SW480 (cell line): Measurements from ENCODE around the gene SMCO1.
"Not testable (repeated sequence)": the region's sequence is repeated elsewhere in the genome, so short reads cannot be mapped to it uniquely, and the experiment has no call there.

Source experiments
- DNase-seq: peaks from one replicate; pipeline ENCODE4 v3.0.0-alpha.2; 2016; ENCODE audit warnings: low spot score

SMCO1 gene

DNA sequence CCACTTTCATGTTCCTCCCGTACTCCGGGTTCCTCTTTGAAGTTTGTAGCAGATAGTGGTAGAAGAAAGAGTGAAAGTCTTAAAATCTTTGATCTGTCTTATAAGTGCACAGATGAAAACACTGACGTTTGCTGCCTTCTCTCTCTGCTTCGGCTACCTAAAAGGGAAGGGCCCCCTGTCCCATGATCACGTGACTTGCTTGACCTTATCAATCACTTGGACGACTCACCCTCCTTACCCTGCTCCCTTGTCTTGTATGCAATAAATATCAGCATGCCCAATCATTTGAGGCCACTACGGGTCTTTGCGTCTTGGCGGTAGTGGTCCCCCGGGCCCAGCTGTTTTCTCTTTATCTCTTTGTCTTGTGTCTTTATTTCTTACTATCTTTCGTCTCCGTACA is 6.1 kb upstream of the SMCO1 start:
- DNase-seq: not testable (repeated sequence)

DNA sequence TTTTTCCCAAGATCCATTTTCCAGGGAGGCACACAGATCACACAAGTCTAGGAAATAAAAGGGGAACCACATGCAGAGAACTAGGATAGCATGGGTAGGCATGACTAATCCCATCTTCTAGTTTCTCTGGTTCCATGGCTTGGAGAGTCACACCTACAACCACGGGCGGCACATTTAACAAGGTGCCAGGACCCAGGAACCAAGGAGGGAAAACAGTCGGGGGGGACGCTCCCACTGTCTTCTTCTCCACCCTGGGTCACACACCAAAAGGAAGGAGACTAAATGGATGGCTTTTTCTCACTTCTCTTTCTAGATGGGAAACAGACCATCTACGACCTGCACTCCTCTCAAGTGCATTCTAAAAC is 4.6 kb upstream of the SMCO1 start:
- DNase-seq: no peak

DNA sequence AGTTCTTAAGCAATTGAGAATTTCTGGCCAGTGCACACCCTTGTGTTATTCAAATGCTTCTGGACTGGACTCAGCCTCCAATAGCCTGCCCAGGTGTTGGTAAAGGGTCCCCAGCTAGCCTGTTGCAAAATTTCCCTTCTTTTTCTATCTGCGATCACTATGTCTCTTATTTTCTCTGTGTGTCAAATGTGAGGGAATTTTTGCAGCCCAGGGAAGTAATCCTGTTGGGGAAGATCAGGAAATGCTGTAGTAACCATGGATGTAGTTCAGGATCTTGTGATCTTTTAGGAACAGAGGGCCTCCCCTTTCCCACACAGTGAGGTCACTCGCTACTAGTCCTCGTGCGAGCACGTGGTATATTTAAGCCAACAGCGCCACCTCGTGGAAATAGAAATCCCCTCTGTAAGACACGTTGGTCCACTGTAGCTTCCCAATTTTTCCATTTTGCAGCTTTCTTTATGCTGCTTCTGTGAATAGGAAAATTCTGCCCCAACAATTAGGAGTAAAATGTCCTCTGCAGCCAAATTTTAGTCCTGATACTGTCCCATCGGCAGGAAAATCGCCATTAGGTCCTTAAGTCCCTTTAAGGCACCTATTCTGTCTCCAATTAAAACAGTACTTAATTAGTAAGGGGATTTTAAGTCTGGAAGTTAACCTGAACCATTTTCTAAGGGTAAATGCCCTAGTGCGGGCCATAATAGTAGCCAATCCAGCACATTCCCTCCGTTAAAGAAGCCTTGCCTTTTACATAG is 4.0 kb upstream of the SMCO1 start:
- peak; percentile 41 for DNase-seq

DNA sequence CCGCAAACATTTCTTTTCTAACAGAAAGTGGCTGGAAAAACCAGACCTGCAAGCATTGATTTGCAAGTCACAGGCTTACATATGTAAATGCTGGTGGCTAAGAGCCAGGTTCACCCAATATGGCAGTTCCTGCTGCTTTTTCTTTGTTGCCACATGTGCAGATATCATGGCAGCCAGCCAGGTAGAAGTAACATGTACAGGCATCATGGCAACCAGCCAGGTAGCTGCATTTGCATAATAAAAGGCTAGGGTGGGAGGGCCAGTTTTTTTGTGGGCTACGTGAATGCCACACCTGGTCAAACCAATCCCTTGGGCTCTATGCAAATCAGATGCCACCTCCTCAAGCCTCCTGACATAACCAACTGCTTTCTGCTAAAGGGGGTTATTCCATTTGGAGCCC is 2.8 kb upstream of the SMCO1 start:
- no peak for DNase-seq

DNA sequence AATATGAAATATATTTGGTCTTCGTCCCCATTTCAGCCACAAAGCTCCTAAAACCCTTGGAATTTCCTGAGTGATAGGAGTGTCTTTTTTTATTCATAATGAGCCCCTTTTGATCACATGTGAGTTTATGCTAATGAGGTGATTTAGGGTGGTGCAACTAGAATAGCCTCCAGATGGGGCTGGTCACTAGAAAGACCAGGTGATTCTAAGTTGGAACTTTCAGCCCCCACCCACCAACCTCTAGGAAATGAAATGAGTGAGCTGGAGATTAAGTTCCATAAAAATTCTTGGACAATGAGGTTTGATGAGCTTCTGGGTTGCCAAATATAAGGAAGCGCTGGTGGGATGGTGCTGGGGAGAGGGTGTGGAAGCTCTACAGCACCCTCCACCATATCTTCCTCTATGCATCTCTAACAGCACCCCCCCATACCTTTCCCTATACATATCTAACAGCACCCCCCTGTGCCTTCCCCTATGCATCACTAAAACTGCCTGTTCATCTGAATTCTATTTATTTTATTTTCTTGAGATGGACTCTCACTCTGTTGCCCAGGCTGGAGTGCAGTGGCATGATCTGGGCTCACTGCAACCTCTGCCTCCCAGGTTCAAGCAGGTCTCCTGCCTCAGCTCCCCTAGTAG is 2.1 kb upstream of the SMCO1 start:
- no peak for DNase-seq

DNA sequence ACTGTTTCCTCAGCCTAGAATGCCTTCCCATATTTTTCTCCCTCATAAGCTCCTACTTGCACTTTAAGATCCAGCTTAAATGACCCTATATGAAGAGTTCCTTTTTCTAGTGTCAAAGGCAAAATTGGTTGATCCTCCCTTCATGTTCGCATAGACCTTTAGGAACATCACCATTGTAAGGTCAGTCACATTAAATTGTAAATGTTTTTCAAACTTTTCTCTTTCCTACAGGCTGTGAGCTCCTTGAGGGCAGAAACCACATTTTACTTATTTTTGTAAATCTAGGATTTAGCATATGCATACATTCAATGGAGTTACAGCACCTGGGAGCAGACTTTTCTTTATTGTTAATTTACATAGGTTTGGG is 813 bp downstream of the SMCO1 start:
- DNase-seq: no peak

DNA sequence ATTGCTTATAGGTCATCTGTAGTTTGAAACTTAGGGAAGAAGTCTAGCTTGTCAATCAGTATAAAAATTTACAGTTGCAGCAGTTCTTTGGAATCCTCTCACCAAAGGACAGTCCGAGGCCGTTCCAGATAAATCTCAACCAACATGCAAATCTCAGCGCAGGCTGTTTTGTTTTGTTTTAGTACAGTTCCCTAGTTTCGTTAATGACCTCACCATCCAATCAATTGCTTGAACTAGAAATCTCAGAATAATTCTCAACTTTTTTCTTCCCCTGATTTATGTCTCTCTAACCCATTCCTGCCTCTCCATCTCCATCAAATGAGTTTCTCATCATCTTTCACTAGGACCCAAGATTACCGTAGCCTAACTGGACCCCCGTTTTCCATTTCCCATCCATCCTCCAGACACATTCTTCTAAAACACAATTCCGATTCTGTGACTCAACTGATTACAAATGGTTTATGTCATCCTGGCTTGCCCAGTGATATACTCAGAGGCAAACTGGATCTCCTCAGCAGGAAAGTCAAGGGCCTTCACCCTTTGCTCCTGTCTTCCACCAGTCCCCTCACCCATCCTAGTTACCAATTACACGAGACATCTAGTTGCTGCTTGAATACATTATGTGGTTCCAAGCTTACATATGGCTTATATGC is 1.3 kb downstream of the SMCO1 start:
- no peak for DNase-seq

DNA sequence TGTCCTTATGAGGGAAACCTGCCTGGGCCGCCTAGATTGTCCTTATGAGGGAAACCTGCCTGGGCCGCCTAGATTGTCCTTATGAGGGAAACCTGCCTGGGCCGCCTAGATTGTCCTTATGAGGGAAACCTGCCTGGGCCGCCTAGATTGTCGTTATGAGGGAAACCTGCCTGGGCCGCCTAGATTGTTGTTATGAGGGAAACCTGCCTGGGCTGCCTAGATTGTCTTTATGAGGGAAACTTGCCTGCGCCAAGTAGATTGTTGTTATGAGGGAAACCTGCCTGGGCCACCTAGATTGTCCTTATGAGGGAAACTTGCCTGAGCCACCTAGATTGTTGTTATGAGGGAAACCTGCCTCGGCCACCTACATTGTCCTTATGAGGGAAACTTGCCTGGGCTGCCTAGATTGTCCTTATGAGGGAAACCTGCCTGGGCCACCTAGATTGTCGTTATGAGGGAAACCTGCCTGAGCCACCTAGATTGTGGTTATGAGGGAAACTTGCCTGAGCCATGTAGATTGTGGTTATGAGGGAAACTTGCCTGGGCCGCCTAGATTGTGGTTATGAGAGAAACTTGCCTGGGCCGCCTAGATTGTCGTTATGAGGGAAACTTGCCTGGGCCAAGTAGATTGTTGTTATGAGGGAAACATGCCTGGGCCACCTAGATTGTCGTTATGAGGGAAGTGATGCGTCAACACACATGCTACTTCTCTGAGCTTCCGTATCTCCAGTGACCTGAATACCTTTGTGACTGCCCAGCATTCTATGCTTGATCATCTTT is 3.3 kb downstream of the SMCO1 start:
- not testable (repeated sequence) for DNase-seq

DNA sequence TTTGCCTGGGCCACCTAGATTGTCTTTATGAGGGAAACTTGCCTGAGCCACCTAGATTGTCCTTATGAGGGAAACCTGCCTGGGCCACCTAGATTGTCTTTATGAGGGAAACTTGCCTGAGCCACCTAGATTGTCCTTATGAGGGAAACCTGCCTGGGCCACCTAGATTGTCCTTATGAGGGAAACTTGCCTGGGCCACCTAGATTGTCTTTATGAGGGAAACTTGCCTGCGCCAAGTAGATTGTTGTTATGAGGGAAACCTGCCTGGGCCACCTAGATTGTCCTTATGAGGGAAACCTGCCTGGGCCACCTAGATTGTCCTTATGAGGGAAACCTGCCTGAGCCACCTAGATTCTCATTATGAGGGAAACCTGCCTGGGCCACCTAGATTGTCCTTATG is 4.0 kb downstream of the SMCO1 start:
- DNase-seq: not testable (repeated sequence)

DNA sequence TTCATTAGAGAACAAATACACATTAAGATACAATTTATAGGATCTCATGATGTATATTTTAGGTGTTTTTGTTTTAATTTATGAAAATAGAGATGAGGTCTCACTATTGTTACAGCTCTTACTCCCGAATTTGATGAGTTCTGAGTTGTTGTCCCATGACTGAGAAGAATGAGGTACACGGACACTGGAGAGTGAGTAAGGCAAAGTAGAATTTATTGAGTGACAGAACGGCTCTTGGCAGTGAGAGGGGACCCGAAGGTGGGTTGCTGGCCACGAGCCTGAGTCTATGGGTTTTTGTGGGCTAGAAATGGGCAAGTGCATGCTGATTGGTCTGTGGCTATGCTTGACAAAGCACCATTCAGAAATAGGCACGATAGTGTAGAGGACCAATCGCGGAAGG is 8.5 kb downstream of the SMCO1 start:
- DNase-seq: no peak

DNA sequence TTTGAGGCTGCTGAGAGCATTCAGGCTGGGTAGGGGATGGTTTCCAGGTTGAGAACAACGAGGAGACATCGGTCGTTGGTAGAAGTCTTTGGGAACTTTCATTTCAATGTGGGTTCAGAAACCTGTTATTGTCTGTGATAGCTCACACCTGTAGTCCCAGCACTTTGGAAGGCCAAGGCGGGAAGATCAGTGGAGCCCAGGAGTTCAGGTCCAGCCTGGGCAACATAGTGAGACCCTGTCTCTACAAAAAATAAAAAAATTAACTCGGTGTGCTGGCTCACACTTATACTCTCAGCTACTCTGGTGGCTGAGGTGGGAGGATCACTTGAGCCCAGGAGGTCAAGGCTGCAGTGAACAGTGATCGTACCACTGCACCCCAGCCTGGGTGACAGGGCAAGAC is 10.6 kb downstream of the SMCO1 start:
- no peak for DNase-seq

DNA sequence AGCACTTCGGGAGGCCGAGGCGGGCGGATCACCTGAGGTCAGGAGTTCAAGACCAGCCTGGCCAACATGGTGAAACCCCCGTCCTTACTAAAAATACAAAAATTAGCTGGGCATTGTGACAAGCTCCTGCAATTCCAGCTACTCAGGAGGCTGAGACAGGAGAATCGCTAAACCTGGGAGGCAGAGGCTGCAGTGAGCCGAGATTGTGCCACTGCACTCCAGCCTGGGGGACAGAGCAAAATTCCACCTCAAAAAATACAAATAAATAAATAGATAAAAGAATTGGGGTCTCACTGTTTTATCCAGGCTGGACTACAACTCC is 11.1 kb downstream of the SMCO1 start:
- not testable (repeated sequence) for DNase-seq

DNA sequence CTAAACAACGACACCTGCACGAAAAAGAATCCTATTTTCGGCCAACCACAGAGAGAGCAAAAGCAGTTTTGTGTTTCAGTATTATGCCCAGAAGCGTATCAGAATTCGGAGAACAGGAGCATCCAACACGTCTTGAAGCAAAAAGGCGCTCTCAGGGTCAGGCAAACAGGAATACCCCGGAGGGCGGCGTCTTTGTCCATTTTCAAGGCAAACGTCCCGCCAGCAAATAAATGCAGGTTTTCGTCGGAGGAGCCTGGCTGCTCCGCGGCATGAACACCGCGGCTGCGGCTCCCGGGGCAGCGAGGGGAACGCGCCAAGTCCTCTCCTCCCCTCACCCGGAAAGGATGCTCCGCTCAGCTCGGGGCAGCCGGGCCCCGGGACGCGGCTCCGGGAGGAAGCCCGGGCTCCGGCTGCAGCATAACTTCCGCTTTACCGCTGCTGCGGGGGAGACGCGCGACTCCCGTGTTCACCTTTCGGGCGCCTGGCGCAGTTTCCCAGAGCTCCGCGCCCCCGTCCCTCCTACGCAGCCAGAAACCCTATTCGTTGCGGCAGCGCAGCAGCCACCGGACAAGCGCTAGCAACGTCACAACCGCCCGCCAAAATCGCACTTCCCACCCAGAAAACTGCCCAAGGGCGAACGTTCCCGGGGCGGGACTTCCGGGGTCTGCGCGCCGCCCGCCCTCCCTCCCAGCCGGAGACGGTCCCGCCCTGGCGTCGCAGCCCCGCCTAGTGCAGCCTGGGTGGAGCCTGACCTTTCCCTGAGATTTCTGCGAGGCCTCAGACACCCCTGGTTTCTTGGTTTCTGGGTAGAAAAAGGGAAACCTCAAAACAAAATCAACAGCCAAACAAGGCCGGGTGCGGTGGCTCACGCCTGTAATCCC is 11.7 kb downstream of the SMCO1 start, which contains the start of gene RNF168:
Gene RNF168, minus strand, starts transcription at position 573 of the 881 bp plus-strand sequence. CDS start 595 bp downstream, outside the sequence.
- DNase-seq: peak; percentile 97

DNA sequence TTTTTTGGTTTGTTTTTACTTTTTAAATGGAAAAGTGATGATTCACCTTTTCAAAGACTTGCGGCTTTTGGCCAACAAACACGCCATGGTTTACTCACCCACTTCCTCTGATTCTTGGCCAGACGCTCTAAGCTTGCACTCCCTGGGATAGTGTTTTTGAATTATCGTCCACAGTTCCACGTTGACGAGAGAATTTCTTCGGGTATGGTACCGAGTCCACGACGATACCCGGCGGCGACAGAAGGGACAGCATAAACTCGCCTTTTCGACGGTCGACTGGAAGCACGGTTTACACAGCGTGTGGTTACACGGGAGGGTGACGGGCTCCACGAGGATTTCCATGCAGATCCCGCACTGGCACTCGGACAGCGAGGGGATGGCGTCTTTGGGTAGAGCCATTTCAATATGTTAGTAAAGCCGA is 12.4 kb downstream of the SMCO1 start:
- DNase-seq: peak; percentile 81

DNA sequence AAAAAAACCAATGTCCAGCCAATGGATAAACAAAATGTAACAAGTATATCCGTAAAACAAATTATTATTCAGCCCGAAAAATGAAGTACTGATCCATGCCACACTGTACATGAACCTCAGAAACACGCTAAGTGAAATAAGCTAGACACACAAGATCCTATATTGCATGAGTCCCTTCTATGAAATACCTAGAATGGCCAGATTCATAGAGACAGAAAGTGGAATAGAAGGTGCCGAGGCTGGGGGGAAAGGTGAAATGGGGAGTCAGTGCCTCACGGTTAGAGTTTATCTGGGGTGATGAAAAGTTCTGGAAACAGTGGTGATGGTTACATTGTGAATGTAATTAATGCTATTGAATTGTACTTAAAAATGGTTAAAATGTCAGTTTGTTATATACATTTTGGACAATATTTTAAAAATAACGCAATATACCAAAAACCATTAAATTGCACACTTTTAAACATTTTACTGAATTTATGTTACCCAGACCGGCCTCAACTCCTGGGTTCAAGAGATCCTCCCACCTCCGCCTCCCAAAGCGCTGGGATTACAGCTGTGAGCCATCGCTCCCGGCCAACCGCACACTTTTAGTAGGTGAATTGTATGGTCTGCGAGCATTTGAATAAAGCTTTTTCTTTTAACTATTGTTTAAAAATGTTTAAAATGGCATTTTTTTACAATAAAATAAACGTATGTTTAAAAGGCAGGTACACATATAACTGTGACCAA is 13.7 kb downstream of the SMCO1 start:
- DNase-seq: peak; percentile 69

DNA sequence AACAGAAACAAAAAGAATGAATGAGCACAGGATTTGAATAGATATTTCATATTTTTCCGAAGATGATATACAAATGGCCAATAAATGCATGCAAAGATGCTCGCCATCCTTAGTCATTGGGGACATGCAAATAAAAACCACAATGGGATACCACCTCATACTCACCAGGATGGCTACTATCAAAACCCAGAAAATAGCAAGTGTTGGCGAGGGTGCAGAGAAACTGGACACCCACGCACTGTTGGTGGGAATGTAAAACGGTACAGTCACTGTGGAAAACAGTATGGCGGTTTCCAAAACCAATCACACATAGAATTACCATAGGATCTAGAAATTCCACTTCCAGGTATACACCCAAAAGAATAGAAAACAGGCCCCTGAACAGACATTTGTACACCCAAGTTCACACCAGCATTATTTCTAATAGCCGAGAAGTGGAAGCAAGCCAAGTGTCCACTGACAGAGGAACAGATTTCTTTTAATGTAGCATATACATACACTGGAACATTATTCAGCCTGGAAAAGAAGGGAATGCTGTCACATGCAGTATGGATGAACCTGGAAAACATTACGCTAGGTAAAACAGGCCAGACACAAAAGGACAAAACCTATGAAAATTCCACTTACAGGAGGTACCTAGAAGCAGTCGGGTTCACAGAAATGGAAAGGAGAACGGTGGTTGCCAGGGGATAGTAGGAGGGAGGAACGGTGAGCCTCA is 15.2 kb downstream of the SMCO1 start:
- DNase-seq: no peak

DNA sequence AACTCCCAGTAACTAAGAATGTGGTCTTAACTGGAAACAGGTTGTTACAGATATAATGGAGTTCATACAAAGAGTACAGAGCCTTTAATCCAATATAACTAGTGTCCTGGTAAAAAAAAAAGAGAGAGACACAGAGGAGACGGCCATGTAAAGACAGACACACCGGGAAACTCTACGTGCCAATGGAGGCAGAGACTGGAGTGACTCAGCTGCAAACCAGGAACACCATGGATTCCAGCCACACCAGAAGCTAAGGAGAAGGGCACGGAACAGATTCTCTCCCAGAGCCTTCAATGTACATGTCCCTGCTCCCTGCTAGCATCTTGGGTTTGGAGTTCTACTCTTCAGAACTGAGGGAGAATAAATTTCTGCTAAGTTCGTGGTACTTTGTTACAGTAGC is 16.1 kb downstream of the SMCO1 start:
- no peak for DNase-seq

DNA sequence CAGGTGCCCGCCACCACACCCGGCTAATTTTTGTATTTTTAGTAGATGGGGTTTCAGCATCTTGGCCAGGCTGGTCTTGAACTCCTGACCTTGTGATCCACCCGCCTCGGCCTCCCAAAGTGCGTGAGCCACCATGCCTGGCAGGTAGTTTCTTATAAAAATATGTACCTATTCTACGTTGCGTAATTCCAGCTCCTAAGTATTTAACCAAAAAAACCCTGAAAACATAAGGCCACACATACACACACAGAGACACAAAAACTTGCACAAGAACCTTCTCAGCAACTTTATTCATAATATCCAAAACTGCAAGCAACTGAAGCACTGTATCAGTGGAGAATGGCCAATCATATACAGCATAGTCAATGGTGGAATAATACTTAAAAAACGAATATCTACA is 16.8 kb downstream of the SMCO1 start:
- DNase-seq: no peak

DNA sequence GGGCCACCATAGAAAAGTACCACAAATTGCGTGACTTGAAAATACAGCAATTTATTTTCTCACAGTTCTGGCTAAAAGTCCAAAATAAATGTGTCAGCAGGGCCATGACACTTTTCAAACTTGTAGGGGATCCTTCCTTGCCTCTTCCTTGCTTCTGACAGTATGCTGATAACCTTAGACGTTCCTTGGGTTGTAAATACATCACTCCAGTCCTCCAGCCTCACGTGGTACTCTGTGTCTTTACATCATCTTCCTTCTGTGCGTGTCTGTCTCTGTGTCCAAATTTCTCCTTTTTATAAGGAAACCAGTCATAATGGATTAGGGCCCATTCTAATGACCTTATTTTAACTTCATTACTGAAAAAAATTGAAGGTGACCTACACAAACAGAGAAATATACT is 19.0 kb downstream of the SMCO1 start:
- no peak for DNase-seq

DNA sequence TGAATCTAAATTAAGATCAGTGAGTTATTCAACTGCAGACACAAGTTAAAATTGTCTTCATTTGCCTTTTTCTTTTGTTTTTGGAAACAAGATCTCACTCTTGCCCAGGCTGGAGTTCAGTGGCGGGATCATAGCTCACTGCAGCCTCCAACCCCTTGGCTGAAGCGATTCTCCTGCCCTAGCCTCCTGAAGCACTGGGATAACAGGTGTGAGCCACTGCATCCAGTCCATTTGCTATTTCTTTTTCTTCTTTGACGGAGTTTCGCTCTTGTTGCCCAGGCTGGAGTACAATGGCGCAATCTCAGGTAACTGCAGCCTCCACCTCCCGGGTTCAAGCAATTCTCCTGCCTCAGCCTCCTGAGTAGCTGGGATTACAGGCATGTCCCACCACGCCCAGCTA is 21.9 kb downstream of the SMCO1 start:
- no peak for DNase-seq
